ENCODE data around the gene COL16A1.

Gene COL16A1

DNA sequence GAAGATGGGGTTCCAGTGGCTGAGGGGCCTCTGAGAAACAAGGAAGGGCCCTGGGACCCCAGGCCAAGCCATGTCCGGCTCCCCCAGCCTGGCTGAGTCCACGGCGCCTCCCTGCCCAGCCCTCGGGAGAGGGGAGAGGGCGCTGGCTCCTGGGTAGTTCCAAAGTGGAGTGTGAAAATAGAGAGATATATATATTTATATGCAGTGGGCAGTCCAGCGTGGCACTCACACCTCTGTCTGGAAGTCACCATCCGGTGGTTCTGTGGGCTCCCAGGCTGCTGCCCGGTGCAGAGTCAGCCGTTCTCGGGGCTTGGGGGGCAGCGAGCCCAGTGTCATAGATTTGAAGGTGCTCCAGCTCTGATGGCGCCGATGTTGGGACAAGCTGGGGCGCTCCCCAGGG, 23.4 kb upstream of the COL16A1 start:
- DNase-seq (ENCODE audit: low spot score): no peak
- no peak overlapping the region for H3K4me3 ChIP-seq
- TF ChIP-seq CTCF (IDR thresholded peaks at IDR 0.05): no peak
- H3K27ac ChIP-seq: no peak overlapping the region

DNA sequence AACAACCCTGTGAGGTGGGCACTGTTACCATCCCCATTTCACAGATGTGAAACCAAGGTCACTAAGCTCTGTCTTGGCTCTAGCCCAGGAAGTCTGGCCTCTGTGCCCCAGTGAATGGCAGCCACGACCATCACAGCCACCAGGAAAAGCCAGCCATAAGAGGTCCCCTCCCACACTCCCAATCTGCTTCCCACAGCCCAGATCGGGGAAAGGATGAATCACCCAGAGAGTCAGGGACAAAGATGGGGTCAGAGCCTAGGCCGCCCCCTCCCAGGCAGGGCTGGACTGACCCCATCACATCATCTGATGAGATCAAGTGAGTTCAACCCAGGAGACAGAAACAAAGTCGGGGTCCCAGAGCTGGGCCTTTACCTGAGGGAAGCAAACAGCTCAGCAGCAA, 22.9 kb upstream of the COL16A1 start:
- DNase-seq (ENCODE audit: low spot score): no peak
- H3K27ac ChIP-seq: no peak overlapping the region
- no peak overlapping the region for H3K4me3 ChIP-seq
- no peak for TF ChIP-seq CTCF (IDR thresholded peaks at IDR 0.05)

GRCh38 chr1:31725777-31726535, 22.1 kb upstream of the COL16A1 start:
- no peak for TF ChIP-seq CTCF (IDR thresholded peaks at IDR 0.05)
- DNase-seq (ENCODE audit: low spot score): no peak

GRCh38 chr1:31725134-31725533, 21.3 kb upstream of the COL16A1 start:
- no peak for TF ChIP-seq CTCF (IDR thresholded peaks at IDR 0.05)
- no peak overlapping the region for H3K27ac ChIP-seq
- DNase-seq (ENCODE audit: low spot score): no peak

More at GRCh38 chr1:31725777-31726535, 22.1 kb upstream of the COL16A1 start:
- Histone ChIP-seq H3K4me3 (no peak overlapping the region), H3K27ac (no peak overlapping the region)

GRCh38 chr1:31723828-31724359, 20.1 kb upstream of the COL16A1 start:
- TF ChIP-seq CTCF (IDR thresholded peaks at IDR 0.05): no peak
- Histone ChIP-seq H3K27ac (no peak overlapping the region), H3K4me3 (no peak overlapping the region)
- no peak for DNase-seq (ENCODE audit: low spot score)

More at GRCh38 chr1:31725134-31725533, 21.3 kb upstream of the COL16A1 start:
- no peak overlapping the region for H3K4me3 ChIP-seq

GRCh38 chr1:31718327-31718897, 14.6 kb upstream of the COL16A1 start:
- H3K4me3 ChIP-seq: no peak overlapping the region
- no peak overlapping the region for H3K27ac ChIP-seq
- no peak for TF ChIP-seq CTCF (IDR thresholded peaks at IDR 0.05)
- DNase-seq (ENCODE audit: low spot score): no peak

- no peak for TF ChIP-seq CTCF (IDR thresholded peaks at IDR 0.05)
These were observed 13.5 kb upstream of the COL16A1 start for GRCh38 chr1:31717341-31717740.

More at GRCh38 chr1:31717341-31717740, 13.5 kb upstream of the COL16A1 start:
- no peak overlapping the region for H3K4me3 ChIP-seq
- no peak for DNase-seq (ENCODE audit: low spot score)
- no peak overlapping the region for H3K27ac ChIP-seq
